GM18507 (cell line): ENCODE measurements around the gene UAP1L1.
"Not testable (repeated sequence)": the region's sequence is repeated elsewhere in the genome, so short reads cannot be mapped to it uniquely, and the experiment has no call there.

Source experiments
- DNase-seq: peaks from one replicate; pipeline ENCODE4 v3.0.0; 2011; ENCODE audit warnings: low read depth; ENCODE audit not compliant: insufficient read length; ENCODE audit errors: extremely low spot score
- FAIRE-seq: peaks from 2 replicates; lab custom pipeline; 2011; peaks lifted over from hg19 to GRCh38; lab: Jason Lieb, UNC

The UAP1L1 gene

GRCh38 chr9:137122796-137123467 lies 45.6 kb downstream of the UAP1L1 start:
- not testable (repeated sequence) for FAIRE-seq, DNase-seq

GRCh38 chr9:137123468-137123837 lies 46.1 kb downstream of the UAP1L1 start:
- peak; percentile 66 for FAIRE-seq
- DNase-seq, result no peak

GRCh38 chr9:137123952-137124462 lies 46.7 kb downstream of the UAP1L1 start:
- FAIRE-seq, DNase-seq: not testable (repeated sequence)

GRCh38 chr9:137126786-137127185 lies 49.5 kb downstream of the UAP1L1 start:
- FAIRE-seq, result peak; percentile 15

GRCh38 chr9:137127301-137128157 lies 50.2 kb downstream of the UAP1L1 start:
- FAIRE-seq (peak; percentile 72), DNase-seq (no peak)

More at GRCh38 chr9:137126786-137127185, 49.5 kb downstream of the UAP1L1 start:
- no peak for DNase-seq

GRCh38 chr9:137128158-137128861 lies 51.0 kb downstream of the UAP1L1 start:
- FAIRE-seq (no peak), DNase-seq (no peak)

- peak; percentile 36 for FAIRE-seq
- no peak for DNase-seq
These were observed 51.6 kb downstream of the UAP1L1 start for GRCh38 chr9:137128862-137129455.

- DNase-seq, result peak; percentile 92
- FAIRE-seq, result peak; percentile 91
These were observed 52.3 kb downstream of the UAP1L1 start for GRCh38 chr9:137129456-137130175.

- FAIRE-seq (no peak), DNase-seq (no peak)
These were observed 52.9 kb downstream of the UAP1L1 start for GRCh38 chr9:137130176-137130755.
